Superior temporal gyrus (tissue), 1 donor: Measurements from ENCODE around the gene CDC5L.

Source experiments
- DNase-seq: peaks from one replicate; pipeline ENCODE4 v3.0.0-alpha.2; 2016; ENCODE audit errors: extremely low spot score

CDC5L gene

GRCh38 chr6:44499609-44500008, 112.1 kb downstream of the CDC5L start:
- no peak for DNase-seq
